GM21381 (cell line): ENCODE measurements around the gene LPP.

ENCODE experiments used
- ATAC-seq: cut with Tn5 transposase; IDR thresholded peaks from one replicate; pipeline ENCODE4 v1.9.1; 2021; ENCODE audit warnings: mild to moderate bottlenecking, moderate library complexity; ENCODE audit not compliant: unreplicated experiment

Gene LPP

DNA sequence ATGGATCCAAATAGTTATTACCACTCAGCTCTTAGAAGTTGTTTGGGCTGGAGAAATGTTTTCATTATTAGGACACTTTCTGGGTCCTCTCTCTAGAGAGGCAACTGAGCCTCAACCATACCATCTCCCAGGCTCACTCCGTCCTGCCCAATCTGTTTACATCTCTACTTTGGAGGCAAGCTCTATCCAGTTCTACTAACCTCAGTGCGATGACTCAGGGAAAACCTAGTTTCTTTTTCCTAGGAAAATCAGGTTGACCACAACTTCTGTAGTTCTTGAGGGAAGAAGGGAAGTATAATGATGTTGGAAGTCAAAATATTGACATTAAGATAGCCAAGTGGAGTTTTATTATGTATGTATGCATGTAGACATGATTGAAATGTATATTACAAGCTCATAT, 40.4 kb downstream of the LPP start:
- no peak for ATAC-seq

DNA sequence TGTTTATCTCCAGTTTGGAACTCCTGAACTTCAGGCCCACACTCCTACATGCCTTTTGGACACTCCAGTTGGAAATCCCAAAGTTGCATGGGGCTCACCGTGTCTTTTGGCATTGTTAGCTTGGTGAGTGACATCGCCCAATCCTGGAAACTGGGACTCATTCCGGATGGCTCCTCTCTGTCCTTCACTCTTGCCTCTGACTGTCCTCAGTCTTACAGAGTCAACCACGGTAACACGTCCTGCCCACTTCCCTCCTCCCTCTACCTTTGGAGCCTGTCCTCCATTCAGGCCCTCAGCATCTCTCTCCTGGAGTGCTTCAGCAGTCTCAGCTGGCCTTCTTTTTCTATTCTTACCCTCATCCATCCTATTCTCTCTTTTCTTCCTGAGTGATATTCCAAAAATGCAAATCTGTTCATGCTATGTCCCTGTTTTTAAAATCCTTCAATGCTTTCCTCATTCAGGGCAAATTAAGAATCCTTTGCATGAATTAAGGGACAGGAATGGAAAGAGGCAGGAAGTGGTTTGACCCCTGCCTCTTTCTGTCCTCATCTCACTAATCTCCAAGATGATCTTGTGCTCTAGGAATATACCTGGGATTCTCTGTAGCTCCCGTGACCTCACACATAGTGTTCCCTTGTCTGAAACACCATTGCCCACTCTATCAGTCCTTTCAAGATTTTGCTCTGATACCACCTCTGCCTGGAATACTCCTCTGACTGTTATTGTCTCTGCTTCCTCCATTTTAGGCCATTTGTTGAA, 42.5 kb downstream of the LPP start:
- no peak for ATAC-seq

DNA sequence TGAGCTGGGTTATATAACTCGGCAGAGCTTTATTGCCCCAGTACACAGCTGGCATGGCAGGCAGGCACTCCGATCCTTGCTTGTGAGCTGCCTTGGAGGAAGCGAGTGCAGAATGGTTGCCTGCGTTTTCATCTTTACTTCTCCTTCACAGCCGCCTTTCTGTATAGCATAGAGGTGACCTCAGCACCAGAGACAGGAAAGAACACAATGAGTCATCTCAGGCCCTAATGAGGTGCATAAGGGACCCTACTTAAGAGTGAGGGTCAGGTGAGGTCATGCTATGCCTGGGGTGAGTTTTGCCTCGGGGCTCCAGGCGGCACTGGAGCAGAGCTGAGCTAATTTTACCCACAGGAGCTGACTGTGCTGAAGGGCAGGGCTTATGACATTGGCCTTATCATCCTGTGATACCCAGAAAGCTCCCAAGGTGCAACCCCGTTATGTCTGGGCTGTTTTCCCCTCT, 43.5 kb downstream of the LPP start:
- ATAC-seq: no peak

DNA sequence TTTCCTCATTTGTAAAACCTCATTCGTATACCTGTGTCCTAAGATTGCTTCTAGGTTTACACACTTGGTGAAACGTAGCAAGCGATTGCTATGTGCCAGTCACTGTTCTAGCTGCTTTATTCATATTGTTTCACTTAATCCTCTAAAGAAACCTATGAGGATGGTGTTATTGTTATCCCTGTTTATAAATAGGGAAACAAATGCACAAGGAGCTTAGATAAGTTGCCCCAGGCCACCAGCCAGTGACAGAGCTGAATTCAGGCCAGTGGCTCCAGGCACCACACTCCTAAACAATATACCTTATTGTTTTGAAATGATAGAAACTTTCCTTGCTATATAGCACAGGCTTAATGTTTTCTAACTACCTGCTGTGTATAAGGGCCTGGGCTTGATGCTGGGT, 44.0 kb downstream of the LPP start:
- ATAC-seq: no peak

DNA sequence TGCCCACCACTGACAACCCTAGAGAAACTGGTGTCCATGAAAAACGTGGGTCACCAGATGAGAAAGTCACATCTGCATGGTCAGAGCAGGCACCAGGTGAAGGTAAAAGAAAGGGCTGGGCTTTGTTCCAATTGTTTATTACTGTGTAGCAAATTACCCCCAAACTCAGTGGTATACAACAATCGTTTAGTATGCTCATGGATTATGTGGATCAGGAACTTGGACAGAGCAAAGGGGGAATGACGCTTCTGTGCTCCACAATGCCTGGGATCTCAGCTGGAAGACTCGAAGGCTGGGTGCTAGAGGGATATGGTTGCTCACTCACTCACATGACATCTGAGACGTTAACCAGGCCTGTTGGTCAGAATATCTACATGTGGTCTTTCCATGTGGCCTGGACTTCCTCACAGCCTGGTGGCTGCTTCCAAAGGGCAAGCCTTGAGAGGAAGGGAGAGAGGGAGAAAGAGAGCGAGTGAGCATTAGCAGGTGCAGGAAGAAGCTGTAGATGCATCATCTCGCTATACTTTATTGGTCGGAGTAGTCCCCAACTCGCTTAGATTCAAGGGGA, 44.9 kb downstream of the LPP start:
- ATAC-seq: no peak

DNA sequence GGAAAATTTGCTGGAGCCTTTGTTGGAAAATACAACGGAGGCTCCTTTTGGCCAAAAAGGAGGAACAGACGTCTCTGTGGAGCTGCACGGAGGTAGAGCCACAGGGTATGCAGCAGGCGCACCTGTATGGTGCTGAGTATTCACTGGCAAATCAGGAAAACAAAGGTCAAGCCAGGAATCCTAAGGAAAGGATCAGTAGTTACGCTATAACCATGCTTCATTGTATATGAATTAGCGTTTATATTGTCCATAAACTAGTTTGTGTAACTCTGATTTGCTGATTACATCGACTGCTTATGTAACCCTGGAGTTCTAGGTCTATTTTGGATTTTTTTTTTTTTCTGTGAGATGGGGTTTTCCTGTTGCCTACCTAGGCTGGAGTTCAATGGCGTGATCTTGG, 45.4 kb downstream of the LPP start:
- no peak for ATAC-seq

DNA sequence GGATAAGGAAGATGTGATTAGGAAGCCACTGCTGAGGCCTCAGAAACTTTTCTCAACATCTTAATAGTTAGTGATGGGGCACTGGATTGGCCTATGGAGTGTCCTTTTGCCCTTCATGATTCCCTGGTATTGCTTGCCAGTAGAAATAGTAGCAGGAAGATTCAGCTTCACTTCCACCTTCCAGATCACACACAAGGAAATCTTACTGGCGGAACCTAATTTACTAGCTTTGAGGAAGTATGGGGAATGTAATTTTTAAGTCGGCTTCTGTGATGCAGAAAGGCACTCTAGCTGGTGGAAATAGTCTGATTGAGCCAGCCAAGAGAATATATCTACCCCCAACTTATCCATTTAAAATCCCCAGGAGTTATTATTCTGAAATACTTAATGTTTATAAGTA, 46.5 kb downstream of the LPP start:
- ATAC-seq: no peak

DNA sequence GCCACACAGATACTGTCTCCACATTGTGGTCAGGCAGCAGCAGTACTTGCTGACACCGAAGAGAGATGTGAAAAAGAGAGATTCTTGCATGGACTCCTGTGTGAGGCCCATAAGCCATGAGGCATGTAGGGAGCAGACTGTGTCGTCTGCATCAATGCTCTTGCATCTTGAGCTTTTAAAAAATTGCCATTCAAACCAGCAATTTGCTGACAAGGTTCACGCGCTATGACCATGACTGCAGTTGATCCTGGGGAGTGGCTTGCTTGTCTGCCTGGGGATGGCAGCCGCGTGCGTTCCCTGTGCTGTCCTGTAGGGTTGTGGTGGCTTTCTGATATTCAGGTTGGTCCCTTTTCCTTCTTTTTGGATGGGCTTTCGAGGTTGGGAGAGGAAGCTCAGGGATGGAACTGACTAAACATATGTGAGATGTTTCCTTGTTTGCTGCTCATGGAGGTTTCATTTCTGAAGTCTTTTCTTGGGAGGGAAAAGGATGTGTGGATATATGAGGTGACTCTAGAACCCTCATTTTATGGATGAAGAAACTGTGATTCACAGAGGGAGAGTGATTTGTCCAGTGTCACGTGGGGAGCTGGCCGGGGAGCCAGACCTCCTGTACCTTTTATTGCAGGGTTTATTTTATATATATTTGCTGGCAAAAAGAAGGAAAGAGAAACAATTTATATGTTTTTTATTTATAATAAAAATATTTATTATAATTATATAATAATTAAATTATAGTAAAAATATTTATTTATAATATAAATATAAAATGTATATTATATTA, 48.6 kb downstream of the LPP start:
- no peak for ATAC-seq

DNA sequence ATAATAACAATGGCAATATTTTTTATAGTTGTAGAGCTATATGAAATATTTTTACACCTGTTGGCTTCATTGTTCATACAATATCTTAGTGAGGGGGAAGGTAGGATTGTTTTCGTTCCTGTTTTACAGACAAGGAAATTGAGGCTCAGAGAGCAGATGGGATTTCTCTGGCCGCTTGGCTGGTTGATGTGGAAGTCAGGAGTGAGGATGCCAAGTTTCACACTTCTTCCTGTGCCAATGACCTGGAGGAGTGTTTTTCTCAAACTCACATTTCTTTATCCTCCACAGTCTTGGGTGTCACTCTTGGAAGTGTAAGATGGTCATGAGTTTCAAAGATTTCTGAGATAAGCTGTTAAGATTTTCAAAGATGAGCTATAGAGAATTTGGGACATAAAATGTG, 50.6 kb downstream of the LPP start:
- no peak for ATAC-seq

DNA sequence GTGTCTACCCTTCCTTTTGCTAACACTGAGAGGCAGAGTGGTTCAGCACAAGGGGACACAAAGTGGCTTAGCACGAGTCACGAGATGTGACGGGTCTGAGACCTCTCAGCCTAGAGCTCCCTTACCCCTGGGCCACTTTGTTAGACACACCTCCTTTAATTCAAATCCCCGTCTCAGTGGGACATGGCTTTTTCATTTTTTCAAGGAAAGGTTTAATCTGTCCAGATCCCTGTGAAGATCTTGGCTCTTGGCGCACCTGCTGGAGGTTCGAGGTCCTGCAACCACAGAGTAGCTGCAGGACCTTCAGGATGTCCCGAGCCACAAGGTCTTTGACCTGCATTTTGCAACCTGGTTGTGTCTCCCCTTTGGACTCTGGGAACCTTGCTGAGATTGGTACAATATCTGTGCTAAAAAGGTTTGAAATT, 52.0 kb downstream of the LPP start:
- ATAC-seq: no peak

DNA sequence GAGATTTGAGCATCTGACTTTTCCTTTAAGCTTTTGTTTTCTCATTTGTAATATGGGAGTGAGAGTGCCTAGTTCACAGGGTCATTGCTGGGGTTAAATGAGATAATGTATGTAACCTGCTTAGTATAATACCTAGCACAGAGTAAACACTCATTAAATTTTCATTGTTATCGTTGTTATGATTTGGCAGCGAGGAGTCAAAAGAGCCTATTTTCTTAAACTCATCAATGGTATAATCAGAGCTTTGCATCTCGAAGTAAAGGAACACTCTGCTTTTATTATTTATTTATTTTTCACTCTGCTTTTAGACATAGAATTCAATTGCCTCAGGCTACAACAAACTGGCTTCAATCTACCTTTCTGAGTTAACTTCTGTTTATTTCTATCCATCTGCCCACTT, 52.8 kb downstream of the LPP start:
- no peak for ATAC-seq

DNA sequence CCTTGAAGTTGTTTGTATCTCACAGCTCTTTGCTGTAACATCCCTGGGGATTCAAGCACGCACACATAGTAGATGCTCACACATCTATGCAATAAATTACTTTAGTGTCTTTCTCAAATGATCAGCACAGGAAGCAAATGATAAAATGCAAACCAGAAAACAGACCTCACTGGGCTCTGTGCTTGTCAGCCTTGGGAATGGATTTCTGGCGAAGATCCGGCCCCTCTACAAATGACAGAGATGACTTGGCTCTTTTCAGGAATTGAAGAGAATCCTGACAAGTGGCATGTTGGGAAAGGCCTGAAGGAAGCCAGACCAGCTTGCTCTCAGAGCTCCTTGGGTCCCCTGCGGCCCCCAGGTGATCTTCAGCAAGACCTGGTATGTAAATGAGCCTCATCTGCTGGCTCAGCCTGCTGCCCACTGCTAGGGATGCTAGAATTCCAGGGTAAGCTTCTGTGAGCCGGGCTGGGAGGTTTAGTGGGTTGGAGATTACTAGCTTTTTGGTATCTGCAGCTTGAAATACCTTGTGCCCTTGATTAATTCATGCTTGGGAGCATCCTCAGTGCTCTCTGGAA, 54.1 kb downstream of the LPP start:
- no peak for ATAC-seq

DNA sequence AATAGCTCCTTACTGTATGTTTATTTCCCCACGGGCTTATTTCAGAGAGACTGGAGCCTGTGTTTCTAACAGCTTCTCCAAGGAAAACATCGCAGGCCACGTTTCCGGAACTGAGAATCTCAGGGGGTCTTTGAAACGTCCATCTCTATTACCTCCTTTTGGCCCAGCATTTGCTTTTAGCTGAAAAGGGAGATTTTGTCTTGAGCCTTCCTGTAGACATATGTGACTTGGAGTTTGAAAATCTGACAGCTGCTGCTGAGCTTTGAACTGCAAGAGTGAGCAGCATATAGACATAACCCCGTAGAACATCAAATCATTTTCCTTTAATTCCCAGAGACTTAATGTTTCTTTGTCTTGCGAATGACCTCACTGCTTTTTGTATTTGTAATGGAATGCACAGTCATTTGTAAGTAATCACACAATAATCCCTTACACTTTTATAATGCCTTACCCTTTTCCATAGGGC, 54.6 kb downstream of the LPP start:
- ATAC-seq: no peak

DNA sequence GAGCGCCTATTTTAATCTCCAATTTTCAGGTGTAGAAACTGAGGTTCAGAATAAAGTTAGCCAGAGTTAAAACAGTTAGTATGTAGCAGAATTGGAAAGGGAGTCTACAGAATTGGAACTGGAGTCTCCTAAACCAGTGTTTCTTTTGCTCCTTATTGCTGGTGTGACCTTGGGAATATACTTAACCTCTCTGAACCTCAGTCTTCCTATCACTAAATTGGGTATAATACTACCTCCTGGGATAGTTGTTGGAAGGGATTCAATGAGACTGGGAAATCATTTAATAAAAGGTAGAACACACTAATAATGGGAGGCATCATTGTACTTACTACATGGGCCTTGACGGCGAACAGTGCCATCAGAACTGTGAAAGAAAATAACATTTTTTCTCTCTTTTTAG, 55.1 kb downstream of the LPP start:
- no peak for ATAC-seq

DNA sequence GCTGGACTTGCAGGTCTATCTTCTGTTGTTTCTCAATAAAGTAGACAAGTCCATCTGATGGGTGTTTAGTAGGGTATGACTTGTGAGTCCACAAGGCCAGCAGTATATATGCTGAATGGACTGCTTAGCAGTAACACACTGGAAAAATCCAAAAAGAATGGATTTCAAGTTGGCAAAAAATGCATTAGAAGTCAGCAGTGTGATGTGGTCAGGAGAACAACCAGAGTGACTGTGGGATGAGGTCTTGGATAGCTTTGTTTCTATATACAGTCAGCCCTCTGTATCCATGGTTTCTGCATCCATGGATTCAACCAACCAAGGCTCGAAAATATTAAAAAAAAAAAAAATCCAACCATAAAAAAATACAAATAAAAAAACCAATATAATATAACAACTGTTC, 55.8 kb downstream of the LPP start:
- no peak for ATAC-seq

DNA sequence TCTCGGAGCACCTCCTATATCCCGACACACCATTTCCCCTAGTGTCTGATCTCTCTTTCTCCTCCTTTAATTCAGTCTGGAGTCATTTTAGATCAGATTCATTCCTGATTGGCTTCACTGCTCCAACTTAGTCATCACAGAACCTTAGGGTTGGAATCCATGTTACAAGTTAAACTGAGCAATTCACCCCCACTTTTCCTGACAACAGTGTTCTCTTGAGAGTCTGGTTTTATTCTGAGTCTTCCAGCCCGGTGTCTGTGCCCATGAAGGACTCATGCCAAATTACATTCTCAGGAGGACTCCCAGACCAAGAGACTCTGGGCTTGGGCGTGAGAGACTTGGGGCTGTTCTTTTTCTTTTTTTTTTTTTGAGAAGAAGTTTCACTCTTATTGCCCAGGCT, 57.5 kb downstream of the LPP start:
- ATAC-seq: no peak

DNA sequence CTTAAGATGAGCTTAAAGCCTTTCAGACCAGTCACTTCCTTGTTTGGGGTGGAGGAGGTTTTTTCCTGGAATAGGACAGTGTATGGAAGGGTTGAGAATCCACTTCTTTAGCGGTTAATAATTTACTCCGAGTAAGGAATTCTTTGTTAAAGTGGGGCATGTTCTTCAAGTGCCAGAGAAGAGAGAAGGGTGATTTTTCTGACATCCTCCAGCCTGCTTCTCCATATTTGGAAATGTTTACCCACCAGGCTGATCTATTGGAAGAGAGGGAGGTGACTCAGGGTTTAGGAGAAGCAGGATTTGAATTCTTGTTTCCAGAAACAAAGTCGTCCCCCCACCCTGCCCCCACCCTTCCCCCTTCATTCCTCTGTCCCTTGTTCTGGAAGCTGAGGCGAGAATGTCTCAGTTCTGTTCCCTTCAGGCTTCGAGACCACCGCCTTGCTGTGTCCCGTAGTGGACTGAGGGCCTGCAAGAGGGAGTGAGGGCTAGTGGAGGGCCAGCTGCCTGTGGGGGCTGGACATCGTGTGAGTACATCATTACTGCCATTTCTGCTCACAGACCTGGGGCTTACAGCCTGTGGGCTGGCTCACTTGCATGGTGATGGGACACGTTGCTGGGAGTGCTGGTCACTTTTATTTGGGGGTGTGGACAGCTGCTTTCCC, 58.5 kb downstream of the LPP start:
- ATAC-seq: no peak

DNA sequence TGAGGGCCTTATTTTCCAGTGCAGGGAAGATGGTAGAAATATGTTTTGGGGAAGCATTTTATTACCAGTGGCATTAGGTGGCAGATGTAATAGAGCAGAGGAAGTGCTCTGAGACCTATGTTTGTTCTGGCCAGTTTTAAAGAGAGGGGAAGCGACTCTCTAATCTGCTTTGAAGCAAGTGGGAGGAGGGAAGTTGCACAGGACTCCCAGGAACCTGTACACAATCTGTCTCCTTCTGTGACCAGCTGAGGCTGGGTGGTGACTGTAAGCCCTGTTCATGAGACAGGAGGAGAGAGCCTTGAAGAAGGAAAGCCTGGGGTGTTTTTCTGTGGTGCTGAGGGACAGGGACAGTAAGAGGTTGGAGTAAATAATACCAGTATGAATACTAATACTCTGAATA, 60.5 kb downstream of the LPP start:
- no peak for ATAC-seq

DNA sequence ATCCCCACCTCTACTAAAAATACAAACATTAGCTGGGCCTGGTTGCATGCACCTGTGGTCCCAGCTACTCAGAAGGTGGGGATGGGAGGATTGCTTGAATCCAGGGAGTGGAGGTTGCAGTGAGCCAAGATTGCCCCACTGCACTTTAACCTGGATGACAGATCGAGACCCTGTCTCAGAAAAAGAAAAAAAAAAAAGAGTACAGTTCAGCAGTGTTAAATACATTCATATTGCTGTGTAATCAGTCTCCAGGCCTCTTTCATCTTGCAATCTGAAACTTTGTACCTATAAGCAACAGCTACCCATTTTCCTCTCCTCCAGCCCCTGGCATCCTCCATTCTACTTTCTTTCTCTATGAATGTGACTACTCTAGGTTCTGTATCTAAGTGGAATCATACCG, 61.2 kb downstream of the LPP start:
- no peak for ATAC-seq

DNA sequence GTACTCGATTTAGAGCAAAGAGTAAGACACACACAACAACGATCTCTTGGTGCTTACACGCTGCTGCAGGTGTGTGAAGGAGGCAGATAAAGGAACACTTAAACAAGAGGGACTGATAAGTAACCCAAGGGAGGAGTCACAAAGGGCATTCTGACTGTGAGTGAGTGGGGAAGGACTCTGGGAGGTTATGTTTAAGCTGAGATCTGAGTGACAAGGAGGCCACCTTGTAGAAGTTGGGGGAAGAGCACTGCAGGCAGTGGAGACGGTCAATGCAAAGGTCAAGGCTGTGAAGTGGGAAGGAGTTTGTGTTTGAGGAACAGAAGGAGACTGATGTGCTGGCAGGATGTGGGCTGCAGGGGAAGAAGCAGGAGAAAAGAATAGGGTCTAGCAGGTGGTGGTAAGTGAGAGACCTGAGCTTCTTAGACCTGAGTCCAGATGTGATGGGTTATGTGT, 63.1 kb downstream of the LPP start:
- ATAC-seq: no peak

DNA sequence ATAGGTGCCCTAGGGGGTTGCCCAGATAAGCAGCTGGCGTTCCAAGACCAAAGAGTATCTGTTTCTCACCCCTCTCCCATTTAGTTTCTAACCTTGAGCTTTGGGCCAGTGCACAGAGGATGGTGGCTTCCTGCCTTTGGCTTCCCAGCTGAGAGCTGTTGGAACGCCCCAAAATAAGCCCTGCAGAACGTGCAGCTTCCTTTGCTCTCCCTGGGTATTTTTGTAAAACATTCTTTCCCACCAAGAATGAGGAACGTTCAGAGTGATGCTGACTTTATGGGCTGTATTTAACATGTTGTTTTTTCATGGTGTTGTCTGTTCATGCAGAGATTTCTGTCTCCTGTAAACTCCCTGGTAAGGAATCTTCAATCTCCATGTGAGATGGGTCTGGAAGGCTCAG, 63.8 kb downstream of the LPP start:
- ATAC-seq: no peak
